CD4-positive, alpha-beta T cell treated with Interleukin-12 subunit alpha and Interleukin-12 subunit beta, for 1 hour (primary cell): ENCODE results near the gene CFAP20DC.
"Not testable (repeated sequence)": the region's sequence is repeated elsewhere in the genome, so short reads cannot be mapped to it uniquely, and the experiment has no call there.

Source experiments
- DNase-seq: peaks from one replicate; pipeline ENCODE4 v3.0.0-alpha.2; 2020

Gene CFAP20DC

DNA sequence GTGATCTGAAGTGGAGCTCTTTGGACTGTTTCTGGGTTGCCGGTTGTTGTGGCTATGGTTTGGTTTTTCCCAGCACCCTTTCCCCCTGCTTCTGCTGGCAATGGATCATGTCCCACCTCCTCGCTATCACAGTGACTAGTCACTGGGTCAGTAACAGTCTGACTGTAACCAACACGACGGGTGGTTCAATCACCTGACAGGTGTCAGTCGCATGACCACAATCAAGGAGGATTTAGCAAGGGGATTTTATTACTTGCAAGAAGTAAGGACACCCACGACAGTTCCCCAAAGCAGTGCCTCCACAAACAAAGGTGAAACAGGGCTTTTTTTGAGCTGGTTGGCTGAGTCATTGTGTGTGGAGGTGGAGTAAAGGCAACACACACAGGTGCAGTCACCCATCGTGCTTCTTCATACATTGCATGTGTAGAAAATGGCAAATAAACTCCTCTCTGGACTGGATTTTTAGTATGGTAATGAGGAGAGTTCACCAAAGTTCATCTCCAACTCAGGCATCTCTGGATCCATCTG is 324.4 kb downstream of the CFAP20DC start:
- no peak for DNase-seq

DNA sequence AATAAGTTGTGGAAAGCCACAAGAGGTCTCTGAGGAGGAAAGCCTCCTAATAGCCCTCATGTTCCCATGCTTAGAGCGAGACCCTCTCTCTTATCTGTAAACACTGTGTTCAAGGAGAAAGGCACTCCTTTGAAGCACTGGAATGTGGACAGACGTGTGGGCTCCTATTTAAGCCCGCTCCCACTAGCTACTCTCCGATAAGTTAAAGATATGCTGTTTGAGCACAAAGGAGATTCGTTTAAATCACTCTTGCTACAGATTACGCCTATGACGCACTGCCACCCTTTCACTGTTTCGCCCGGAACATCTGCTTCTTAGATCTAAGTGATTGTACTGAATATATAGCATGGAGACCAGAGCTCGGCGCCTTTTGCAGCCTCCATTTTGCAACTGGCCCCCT is 325.5 kb downstream of the CFAP20DC start:
- DNase-seq: no peak

DNA sequence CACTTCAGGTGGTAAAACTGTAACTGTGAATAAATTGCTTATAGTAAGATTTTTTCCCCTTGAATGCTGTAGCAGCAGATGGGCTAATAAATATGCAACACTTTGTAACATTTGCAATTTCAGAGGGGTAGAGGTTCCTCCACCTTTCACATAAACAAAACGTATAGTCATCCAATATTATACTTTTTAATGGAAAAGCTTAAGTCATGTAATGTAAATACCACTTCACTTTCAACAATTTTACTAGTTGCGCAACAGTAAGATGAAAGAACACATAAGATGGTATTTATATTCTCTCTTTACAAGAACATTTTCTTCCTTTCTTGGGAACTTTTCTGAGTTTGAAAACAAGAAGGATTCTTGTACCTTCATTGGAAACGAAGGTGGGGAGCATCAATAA is 326.7 kb downstream of the CFAP20DC start:
- no peak for DNase-seq

- DNase-seq: no peak
Measured at GRCh38 chr3:58722561-58722960, 327.3 kb downstream of the CFAP20DC start.

GRCh38 chr3:58720526-58720925 is 329.3 kb downstream of the CFAP20DC start:
- no peak for DNase-seq

GRCh38 chr3:58719684-58720083 is 330.1 kb downstream of the CFAP20DC start:
- DNase-seq: no peak

DNA sequence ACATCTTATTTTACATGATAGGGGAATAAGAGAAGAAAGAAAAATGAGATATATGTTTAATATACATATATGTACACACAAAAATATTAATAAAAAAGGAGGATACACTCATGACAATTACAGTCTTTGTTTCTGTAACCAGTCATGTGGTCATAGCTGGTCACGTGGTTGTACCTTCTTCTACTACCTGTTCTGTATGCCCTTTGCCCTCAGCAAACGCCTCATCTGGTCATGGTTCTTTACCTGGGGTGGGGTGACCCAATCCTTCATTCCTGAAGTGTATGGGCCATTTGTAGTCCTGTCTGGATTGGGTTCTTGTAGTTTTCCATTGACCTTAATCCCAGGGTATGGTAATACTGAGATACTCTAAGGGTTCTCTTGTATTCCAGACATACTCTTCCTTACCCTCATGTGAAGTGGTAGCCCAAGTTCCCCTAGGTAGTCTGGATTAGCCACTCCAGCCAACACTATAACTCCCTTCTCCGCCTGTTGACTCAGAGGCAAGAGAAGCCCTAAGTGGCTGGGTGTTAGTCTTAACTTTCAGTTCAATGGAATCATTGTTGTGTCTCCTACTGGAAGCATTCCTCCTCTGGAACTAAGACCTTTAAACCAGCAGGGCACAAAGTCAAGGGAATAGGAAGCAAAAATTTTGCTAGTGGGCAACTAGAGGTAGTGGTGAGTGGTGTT is 336.0 kb downstream of the CFAP20DC start:
- DNase-seq: no peak

GRCh38 chr3:58711871-58712270 is 338.0 kb downstream of the CFAP20DC start:
- no peak for DNase-seq

DNA sequence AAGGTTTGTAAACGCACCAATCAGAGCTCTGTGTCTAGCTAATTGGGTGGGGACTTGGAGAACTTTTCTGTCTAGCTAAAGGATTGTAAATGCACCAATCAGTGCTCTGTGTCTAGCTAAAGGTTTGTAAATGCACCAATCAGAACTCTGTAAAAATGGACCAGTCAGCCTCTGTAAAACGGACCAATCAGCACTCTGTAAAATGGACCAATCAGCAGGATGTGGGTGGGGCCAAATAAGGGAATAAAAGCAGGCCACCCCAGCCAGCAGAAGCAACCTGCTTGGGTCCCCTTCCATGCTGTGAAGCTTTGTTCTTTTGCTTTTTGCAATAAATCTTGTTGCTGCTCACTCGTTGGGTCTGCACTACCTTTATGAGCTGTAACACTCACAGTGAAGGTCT is 340.8 kb downstream of the CFAP20DC start:
- DNase-seq: not testable (repeated sequence)

GRCh38 chr3:58708116-58708791 is 341.6 kb downstream of the CFAP20DC start:
- no peak for DNase-seq

- no peak for DNase-seq
Measured at GRCh38 chr3:58707390-58707930, 342.4 kb downstream of the CFAP20DC start.

DNA sequence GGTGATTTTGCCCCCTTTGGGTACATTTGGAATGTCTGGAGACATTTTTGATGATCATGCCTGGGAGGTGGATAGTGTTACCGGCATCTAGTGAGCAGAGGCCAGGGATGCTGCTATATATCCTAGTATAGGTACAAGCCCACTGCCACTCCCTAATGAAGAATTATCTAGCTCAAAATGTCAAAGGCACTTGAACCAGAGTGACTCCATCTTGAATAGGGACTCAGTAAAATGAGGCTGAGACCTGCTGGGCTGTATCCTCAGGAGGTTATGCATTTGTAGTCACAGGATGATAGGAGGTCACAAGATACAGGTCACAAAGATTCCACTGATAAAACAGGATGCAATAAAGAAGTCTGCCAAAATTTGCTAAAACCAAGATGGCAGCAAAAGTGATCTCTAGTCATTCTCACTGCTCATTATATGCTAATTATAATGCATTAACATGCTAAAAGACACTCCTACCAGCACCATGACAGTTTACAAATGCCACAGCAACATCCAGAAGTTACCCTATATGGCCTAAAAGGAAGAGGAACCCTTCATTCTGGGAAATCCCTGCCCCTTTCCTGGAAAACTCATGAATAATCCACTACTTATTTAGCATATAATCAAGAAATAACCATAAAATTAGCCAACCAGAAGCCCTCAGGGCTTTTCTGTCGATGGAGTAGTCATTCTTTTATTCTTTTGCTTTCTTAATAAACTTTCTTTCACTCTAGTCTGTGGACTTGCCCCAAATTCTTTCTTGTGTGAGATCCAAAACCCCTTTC is 343.2 kb downstream of the CFAP20DC start:
- no peak for DNase-seq

- no peak for DNase-seq
Measured at GRCh38 chr3:58704745-58705144, 345.1 kb downstream of the CFAP20DC start.

DNA sequence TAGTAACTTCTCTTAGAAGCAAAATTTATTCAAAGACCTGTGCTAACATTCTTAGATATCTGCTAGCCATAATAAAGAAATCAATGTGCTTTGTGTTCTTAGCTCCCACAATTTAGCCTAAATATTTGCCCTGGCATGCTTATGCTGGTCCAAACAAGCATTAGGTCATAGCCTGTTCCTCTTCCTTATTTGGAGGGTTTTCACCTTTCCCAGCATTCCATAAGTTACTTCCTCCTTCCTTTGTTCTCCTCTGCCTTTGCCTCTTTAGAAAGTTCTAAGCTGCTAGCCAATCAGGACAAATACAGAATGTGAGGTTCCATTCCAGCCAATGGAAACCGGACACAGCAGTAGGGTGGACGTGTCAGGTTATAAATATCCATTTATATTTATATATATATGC is 345.5 kb downstream of the CFAP20DC start:
- not testable (repeated sequence) for DNase-seq

DNA sequence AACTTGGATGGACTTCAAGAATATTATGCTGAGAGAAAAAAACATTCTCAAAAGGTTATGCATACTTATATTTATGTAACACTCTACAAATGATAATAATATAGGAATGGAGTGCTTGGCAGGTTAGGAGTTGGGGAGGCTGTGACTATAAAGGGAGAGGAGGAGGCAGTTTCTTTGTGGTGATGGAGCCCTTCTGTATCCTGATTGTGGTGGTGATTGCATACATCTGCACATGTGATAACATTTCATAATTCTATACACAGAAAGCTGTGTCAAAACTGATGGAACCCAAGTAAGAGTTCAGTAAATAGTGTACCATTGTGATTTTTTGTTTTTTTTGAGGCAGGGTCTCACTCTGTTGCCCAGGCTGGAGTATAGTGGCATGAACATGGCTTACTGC is 351.6 kb downstream of the CFAP20DC start:
- DNase-seq: no peak

DNA sequence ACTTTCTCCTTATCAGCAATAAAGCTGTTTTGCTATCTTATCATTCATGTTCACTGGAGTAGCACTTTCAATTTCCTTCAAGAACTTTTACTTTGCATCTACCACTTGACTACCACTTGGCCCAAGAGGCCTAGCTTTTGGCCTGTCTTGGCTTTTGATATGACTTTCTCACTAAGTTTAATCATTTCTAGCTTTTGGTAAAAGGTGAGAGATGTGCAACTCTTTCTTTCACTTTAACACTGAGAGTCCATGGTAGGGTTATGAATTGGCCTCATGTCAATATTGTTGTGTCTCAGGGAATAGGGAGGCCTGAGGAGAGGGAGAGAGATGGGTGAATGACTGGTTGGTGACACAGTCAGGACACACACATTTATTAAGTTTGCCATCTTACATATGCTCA is 352.3 kb downstream of the CFAP20DC start:
- DNase-seq: no peak

GRCh38 chr3:58696813-58697212 is 353.0 kb downstream of the CFAP20DC start:
- DNase-seq: not testable (repeated sequence)

GRCh38 chr3:58696093-58696492 is 353.7 kb downstream of the CFAP20DC start:
- no peak for DNase-seq

GRCh38 chr3:58695284-58695683 is 354.5 kb downstream of the CFAP20DC start:
- DNase-seq: not testable (repeated sequence)

GRCh38 chr3:58693940-58694850 is 355.6 kb downstream of the CFAP20DC start:
- no peak for DNase-seq

DNA sequence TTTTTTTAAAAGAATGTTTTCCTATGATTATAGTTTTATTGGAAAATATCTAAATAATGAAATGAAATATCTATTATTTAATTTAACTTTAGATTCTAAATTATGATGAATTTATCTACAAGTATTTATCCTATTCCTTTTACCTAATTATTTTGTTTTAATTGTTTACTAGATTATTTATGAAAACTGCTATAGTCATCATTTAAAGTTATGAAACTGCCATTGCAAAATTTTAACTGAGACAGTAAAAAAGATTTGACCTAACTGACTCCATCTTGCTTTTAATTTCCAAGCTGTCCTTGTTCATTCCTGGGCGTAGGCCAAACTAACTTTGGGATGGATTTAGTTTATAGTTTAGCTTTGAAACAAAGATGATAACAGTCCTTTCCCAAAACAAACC is 357.3 kb downstream of the CFAP20DC start:
- DNase-seq: no peak
